HepG2 (cell line): ENCODE measurements around the gene BEND3. TPM values are rescaled to one million over a fixed set of nuclear protein-coding genes. Genes with fewer than 3 reads are reported as not detected.

ENCODE experiments used
- ATAC-seq: fragments of 200-7000 bp; cut with Tn5 transposase; 3 replicates; pipeline ENCODE4 v1.9.1; 2020; ENCODE audit warnings: mild to moderate bottlenecking, moderate library complexity
- BruUV-seq: library from RNA; stranded (reverse); fragments of 400-500 nt; replicated peaks from 2 replicates; lab custom pipeline; 2021; lab: Mats Ljungman, UMichigan
- CTCF ChIA-PET: fragments of 300-600 bp; formaldehyde crosslinking; extraction: SDS; loops from one replicate; lab custom pipeline; 2021; ENCODE audit warnings: low total read pairs, inconsistent platforms, low intra/inter-chr PET ratio; lab: Yijun Ruan, JAX
- POLR2A ChIA-PET: fragments of 350-600 bp; sonication (Branson Sonifier 250); formaldehyde crosslinking; loops from one replicate; lab custom pipeline; 2020; ENCODE audit warnings: antibody characterized with exemption, inconsistent platforms; lab: Yijun Ruan, JAX
- DNase-seq: peaks from one replicate; pipeline ENCODE4 v3.0.0-alpha.2; 2015; ENCODE audit warnings: low spot score
- FAIRE-seq: peaks from 3 replicates; lab custom pipeline; 2011; peaks lifted over from hg19 to GRCh38; lab: Jason Lieb, UNC
- H2AFZ ChIP-seq: one replicate; pipeline ENCODE4 v1.6.1; 2011; ENCODE audit warnings: low read length, inconsistent platforms
- H3K27ac ChIP-seq: fragments of 300-600 bp; 3 replicates; pipeline ENCODE4 v1.8.0; 2011; ENCODE audit warnings: mixed run types, mild to moderate bottlenecking, mixed read lengths, low read length, inconsistent platforms; ENCODE audit not compliant: insufficient read depth; ENCODE audit errors: extremely low read length
- H3K27me3 ChIP-seq, 2 experiments: fragments of 200-600 bp in 1 of 2; 2 replicates in 1 of 2; 3 replicates in 1 of 2; pipeline versions ENCODE4 v1.6.0 to v1.8.0; 2011; ENCODE audit warnings: low read length in 2 of 2, mild to moderate bottlenecking in 2 of 2, moderate library complexity in 2 of 2, inconsistent platforms in 1 of 2; ENCODE audit not compliant: insufficient read depth in 2 of 2, control insufficient read depth in 1 of 2
- H3K36me3 ChIP-seq, 2 experiments: fragments of 200-600 bp in 1 of 2; replicated peaks in 1 of 2; 2 replicates in 1 of 2; 3 replicates in 1 of 2; pipeline versions ENCODE4 v1.5.1 to v1.8.0; 2011; ENCODE audit warnings: low read length in 2 of 2, inconsistent platforms in 1 of 2; ENCODE audit not compliant: insufficient read depth in 2 of 2, control insufficient read depth in 1 of 2
- H3K4me1 ChIP-seq: 2 replicates; pipeline ENCODE4 v1.5.1; 2012; ENCODE audit warnings: low read length, inconsistent platforms; ENCODE audit not compliant: insufficient read depth
- H3K4me2 ChIP-seq: 2 replicates; pipeline ENCODE4 v1.6.0; 2011; ENCODE audit warnings: low read depth, low read length, inconsistent platforms
- H3K4me3 ChIP-seq, 3 experiments: fragments of 200-600 bp in 1 of 3; sonication (generic), shearing (Covaris generic) in 1 of 3; replicated peaks in 1 of 3; 2 replicates each; pipeline ENCODE4 v1.5.1; 2011 to 2016; ENCODE audit warnings: low read length in 3 of 3, inconsistent platforms in 2 of 3, low read depth in 2 of 3, mild to moderate bottlenecking in 2 of 3, control low read depth in 1 of 3, mixed read lengths in 1 of 3; ENCODE audit not compliant: insufficient read depth in 1 of 3
- H3K79me2 ChIP-seq: one replicate; pipeline ENCODE4 v1.6.1; 2011; ENCODE audit warnings: low read length, inconsistent platforms; ENCODE audit not compliant: insufficient read depth
- H3K9ac ChIP-seq: 2 replicates; pipeline ENCODE4 v1.6.0; 2011; ENCODE audit warnings: mild to moderate bottlenecking, low read depth, low read length, inconsistent platforms; ENCODE audit not compliant: insufficient read depth
- H3K9me3 ChIP-seq: 2 replicates; pipeline ENCODE4 v1.5.1; 2012; ENCODE audit warnings: mild to moderate bottlenecking, low read length
- H4K20me1 ChIP-seq: 2 replicates; pipeline ENCODE4 v1.6.0; 2011; ENCODE audit warnings: inconsistent platforms, mild to moderate bottlenecking, low read length, moderate library complexity; ENCODE audit not compliant: insufficient read depth
- ATAD3A ChIP-seq: sonication (generic); formaldehyde crosslinking; IDR thresholded peaks from 2 replicates; pipeline ENCODE4 v1.4.0; 2020; ENCODE audit warnings: missing genetic modification reagents
- FOXK1 ChIP-seq: sonication (generic); formaldehyde crosslinking; IDR thresholded peaks from 2 replicates; pipeline ENCODE4 v1.4.0; 2020; ENCODE audit warnings: low read depth, missing genetic modification reagents, borderline replicate concordance
- GFI1 ChIP-seq: sonication (generic); formaldehyde crosslinking; IDR thresholded peaks from 2 replicates; pipeline ENCODE4 v1.5.0; 2020; ENCODE audit warnings: missing genetic modification reagents, mild to moderate bottlenecking, borderline replicate concordance
- NFIC ChIP-seq: IDR thresholded peaks from 2 replicates; pipeline ENCODE4 v1.6.1; 2012; ENCODE audit warnings: mild to moderate bottlenecking, low read length, inconsistent platforms
- ZNF180 ChIP-seq: sonication (generic); formaldehyde crosslinking; IDR thresholded peaks from 2 replicates; pipeline ENCODE4 v1.4.0; 2020; ENCODE audit warnings: low read depth, missing genetic modification reagents, borderline replicate concordance
- ZNF468 ChIP-seq: sonication (generic); formaldehyde crosslinking; IDR thresholded peaks from 2 replicates; pipeline ENCODE4 v1.8.0; 2022; ENCODE audit warnings: mild to moderate bottlenecking, moderate library complexity, missing genetic modification reagents
- ZNF569 ChIP-seq: sonication (generic); formaldehyde crosslinking; IDR thresholded peaks from 2 replicates; pipeline ENCODE4 v1.5.0; 2020; ENCODE audit warnings: mild to moderate bottlenecking, missing genetic modification reagents, moderate library complexity, borderline replicate concordance
- WGBS: methylation state at CpG from one replicate; pipeline ENCODE4 v1.1.6; 2017; ENCODE audit warnings: low lambda C conversion rate; 5-methylcytosine and 5-hydroxymethylcytosine counted together
- in situ Hi-C: cut with HindIII; loops from 2 replicates; pipeline ENCODE4 v1.10.0; 2017; ENCODE audit warnings: low pct_unique_long_range_greater_than_20kb; ENCODE audit not compliant: extremely low pct_ligation_motif_present
- intact Hi-C: fragments of 100-400 bp; cut with micrococcal nuclease; formaldehyde crosslinking; loops from one replicate; pipeline ENCODE4 v1.10.0; 2022; ENCODE audit not compliant: unreplicated experiment
- polyA plus RNA-seq, 8 experiments: library from polyadenylated mRNA; depleted of rRNA in 3 of 8; stranded (reverse) in 7 of 8; unstranded in 1 of 8; fragments of >200 nt; fragmentation: Illumina TruSeq in 4 of 8; extraction: Trizol in 4 of 8; gene quantifications; 2 replicates each; pipeline versions ENCODE4 v1.2.1 to v1.2.3, GENCODE V29; 2011 to 2016; ENCODE audit warnings: low read depth in 4 of 8, missing spikeins in 1 of 8, mixed read lengths in 1 of 8; ENCODE audit not compliant: insufficient read depth in 1 of 8
- total RNA-seq, 5 experiments: library from RNA; depleted of rRNA; stranded (reverse); fragments of >200 nt; fragmentation: Illumina TruSeq; extraction: Trizol; gene quantifications; 2 replicates each; pipeline ENCODE4 v1.2.3, GENCODE V29; 2016; ENCODE audit warnings: low read depth in 1 of 5

BEND3 gene
- total and polyA plus RNA-seq, 2 of the 13 experiments (the other 11 are each of a cell fraction or from before 2014, with no cell fraction given): 1.4 to 5.8 TPM

- Histone ChIP-seq H4K20me1 (no peaks in the 10 kb centered on the region), H3K36me3 (no peaks in the 10 kb centered on the region), H3K9ac (no peak overlapping the region), H3K4me3 (no peak overlapping the region), H3K4me2 (no peak overlapping the region), H2AFZ (no peak overlapping the region), H3K27ac (no peak overlapping the region), H3K9me3 (no peaks in the 10 kb centered on the region), H3K79me2 (no peaks in the 10 kb centered on the region), H3K4me1 (peaks cover 33% of the 10 kb centered on the region)
- DNase-seq: no peak
- ChIA-PET CTCF (no interaction called here), POLR2A (no interaction called here)
- no peak for FAIRE-seq
- no peak for ATAC-seq
- no TSS peak for BruUV-seq
- intact Hi-C loops: no loop called here
- WGBS: 50% methylated on average over 1 of the region's 2 CpGs
- TF ChIP-seq ZNF180 (CRISPR knock-in tag): no peak
- TF ChIP-seq GFI1 (CRISPR knock-in tag): no peak
- TF ChIP-seq NFIC: no peak
- TF ChIP-seq ZNF468: no peak
- TF ChIP-seq ATAD3A (CRISPR knock-in tag): no peak
- no peak for TF ChIP-seq ZNF569 (CRISPR knock-in tag)
- TF ChIP-seq, all 625 proteins: peak for 0
- H3K27me3 ChIP-seq: no peaks in the 10 kb centered on the region
- in situ Hi-C loops: no loop called here
These were observed 41.3 kb upstream of the BEND3 start for GRCh38 chr6:107156617-107157016.

GRCh38 chr6:107154801-107155160 is 39.5 kb upstream of the BEND3 start:
- TF ChIP-seq FOXK1 (CRISPR knock-in tag): no peak
- FAIRE-seq (peak; percentile 12), ATAC-seq (no peak), DNase-seq (no peak)
- Histone ChIP-seq H3K9ac (no peak overlapping the region), H3K4me1 (peaks cover 44% of the 10 kb centered on the region), H3K4me3 (no peak overlapping the region), H3K4me2 (no peak overlapping the region), H3K27me3 (no peaks in the 10 kb centered on the region), H3K27ac (peak overlapping the region; percentile 28), H4K20me1 (no peaks in the 10 kb centered on the region), H2AFZ (no peak overlapping the region), H3K36me3 (no peaks in the 10 kb centered on the region), H3K79me2 (no peaks in the 10 kb centered on the region), H3K9me3 (no peaks in the 10 kb centered on the region)
- ChIA-PET POLR2A (no interaction called here), CTCF (no interaction called here)
- in situ Hi-C loops (no loop called here), intact Hi-C loops (no loop called here)
- WGBS: 98% methylated on average over 2 of the region's 2 CpGs
- BruUV-seq: no TSS peak
